ENCODE results near the gene DMXL1.

The DMXL1 gene

DNA sequence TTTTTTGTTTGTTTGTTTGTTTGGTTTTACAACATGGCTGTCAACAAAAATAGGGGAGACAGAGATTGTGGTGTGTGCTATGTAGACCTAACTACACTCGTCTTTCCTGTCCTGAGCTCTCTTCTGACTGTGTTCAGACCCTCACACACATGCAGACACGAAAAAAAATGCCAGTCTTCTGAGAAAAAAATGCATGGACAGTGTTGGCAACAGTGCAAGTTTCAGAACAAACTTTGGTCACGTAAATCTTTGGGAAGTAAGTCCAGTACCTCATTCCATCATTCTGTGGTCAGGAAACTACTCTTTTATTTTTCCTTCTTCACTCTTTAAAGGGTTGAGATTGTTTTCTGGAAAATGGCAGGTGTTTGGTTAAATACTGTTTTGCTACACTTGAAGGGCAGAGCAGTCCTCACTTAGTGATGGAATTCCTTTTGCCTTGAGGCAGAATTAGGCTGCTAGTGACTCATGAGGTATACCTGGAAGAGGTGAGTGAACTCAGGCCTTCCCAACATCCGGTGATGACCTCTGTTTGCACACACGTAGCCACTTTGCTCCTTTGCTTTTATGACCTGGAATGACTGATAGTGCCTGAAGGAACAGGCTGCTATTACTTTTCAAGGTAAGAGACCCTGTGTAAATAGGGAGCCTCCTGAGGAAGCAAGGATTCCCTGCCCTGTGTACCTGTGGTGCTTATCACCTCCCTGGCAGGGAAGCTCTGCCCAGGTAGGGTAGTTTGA, 203.3 kb downstream of the DMXL1 start:
- peaks cover 15 to 17% of the 10 kb centered on the region in 2 donors for H3K4me1 ChIP-seq (ENCODE audit: control insufficient read depth in 2 of 2, insufficient read depth in 2 of 2, low read length in 2 of 2)
- H3K9me3 ChIP-seq (ENCODE audit: control insufficient read depth in 2 of 2, low read length in 2 of 2): no peaks in the 10 kb centered on the region
- H3K27me3 ChIP-seq (ENCODE audit: control insufficient read depth in 2 of 2, insufficient read depth in 2 of 2, low read length in 2 of 2): no peaks in the 10 kb centered on the region
- no peaks in the 10 kb centered on the region for H3K36me3 ChIP-seq (ENCODE audit: control insufficient read depth in 2 of 2, insufficient read depth in 2 of 2, low read length in 2 of 2)
- peak overlapping the region; percentile 18 to 46 for H3K27ac ChIP-seq (ENCODE audit: low read depth in 2 of 2, low read length in 2 of 2)
- peak overlapping the region in 1 of 2 donors; percentile 35 for H3K4me3 ChIP-seq (ENCODE audit: low read length in 2 of 2)
- no peak overlapping the region for H3K9ac ChIP-seq (ENCODE audit: low read depth in 1 of 2, low read length in 2 of 2)

GRCh38 chr5:119274767-119275130, 203.9 kb downstream of the DMXL1 start:
- Histone ChIP-seq H3K27ac (ENCODE audit: low read depth in 2 of 2, low read length in 2 of 2) (peak overlapping the region; percentile 46 to 56), H3K4me3 (ENCODE audit: low read length in 2 of 2) (no peak overlapping the region)

GRCh38 chr5:119275146-119275545, 204.3 kb downstream of the DMXL1 start:
- H3K9ac ChIP-seq (ENCODE audit: low read depth in 1 of 2, low read length in 2 of 2): no peak overlapping the region
- H3K27ac ChIP-seq (ENCODE audit: low read depth in 2 of 2, low read length in 2 of 2): peak overlapping the region; percentile 46 to 56
- H3K4me1 ChIP-seq (ENCODE audit: control insufficient read depth in 2 of 2, insufficient read depth in 2 of 2, low read length in 2 of 2): peaks cover 13% of the 10 kb centered on the region in 2 donors

More at GRCh38 chr5:119274767-119275130, 203.9 kb downstream of the DMXL1 start:
- Histone ChIP-seq H3K9ac (ENCODE audit: low read depth in 1 of 2, low read length in 2 of 2) (no peak overlapping the region), H3K4me1 (ENCODE audit: control insufficient read depth in 2 of 2, insufficient read depth in 2 of 2, low read length in 2 of 2) (peaks cover 13% of the 10 kb centered on the region in 2 donors), H3K36me3 (ENCODE audit: control insufficient read depth in 2 of 2, insufficient read depth in 2 of 2, low read length in 2 of 2) (no peaks in the 10 kb centered on the region), H3K9me3 (ENCODE audit: control insufficient read depth in 2 of 2, low read length in 2 of 2) (no peaks in the 10 kb centered on the region), H3K27me3 (ENCODE audit: control insufficient read depth in 2 of 2, insufficient read depth in 2 of 2, low read length in 2 of 2) (no peaks in the 10 kb centered on the region)

GRCh38 chr5:119275601-119276173, 204.8 kb downstream of the DMXL1 start:
- H3K9me3 ChIP-seq (ENCODE audit: control insufficient read depth in 2 of 2, low read length in 2 of 2): no peaks in the 10 kb centered on the region
- H3K4me3 ChIP-seq (ENCODE audit: low read length in 2 of 2): no peak overlapping the region
- peaks cover 13% of the 10 kb centered on the region in 2 donors for H3K4me1 ChIP-seq (ENCODE audit: control insufficient read depth in 2 of 2, insufficient read depth in 2 of 2, low read length in 2 of 2)
- peak overlapping the region; percentile 46 to 56 for H3K27ac ChIP-seq (ENCODE audit: low read depth in 2 of 2, low read length in 2 of 2)
- H3K9ac ChIP-seq (ENCODE audit: low read depth in 1 of 2, low read length in 2 of 2): no peak overlapping the region
- H3K27me3 ChIP-seq (ENCODE audit: control insufficient read depth in 2 of 2, insufficient read depth in 2 of 2, low read length in 2 of 2): no peaks in the 10 kb centered on the region
- H3K36me3 ChIP-seq (ENCODE audit: control insufficient read depth in 2 of 2, insufficient read depth in 2 of 2, low read length in 2 of 2): no peaks in the 10 kb centered on the region

More at GRCh38 chr5:119275146-119275545, 204.3 kb downstream of the DMXL1 start:
- no peaks in the 10 kb centered on the region for H3K9me3 ChIP-seq (ENCODE audit: control insufficient read depth in 2 of 2, low read length in 2 of 2)
- no peaks in the 10 kb centered on the region for H3K27me3 ChIP-seq (ENCODE audit: control insufficient read depth in 2 of 2, insufficient read depth in 2 of 2, low read length in 2 of 2)
- no peaks in the 10 kb centered on the region for H3K36me3 ChIP-seq (ENCODE audit: control insufficient read depth in 2 of 2, insufficient read depth in 2 of 2, low read length in 2 of 2)
- H3K4me3 ChIP-seq (ENCODE audit: low read length in 2 of 2): no peak overlapping the region

DNA sequence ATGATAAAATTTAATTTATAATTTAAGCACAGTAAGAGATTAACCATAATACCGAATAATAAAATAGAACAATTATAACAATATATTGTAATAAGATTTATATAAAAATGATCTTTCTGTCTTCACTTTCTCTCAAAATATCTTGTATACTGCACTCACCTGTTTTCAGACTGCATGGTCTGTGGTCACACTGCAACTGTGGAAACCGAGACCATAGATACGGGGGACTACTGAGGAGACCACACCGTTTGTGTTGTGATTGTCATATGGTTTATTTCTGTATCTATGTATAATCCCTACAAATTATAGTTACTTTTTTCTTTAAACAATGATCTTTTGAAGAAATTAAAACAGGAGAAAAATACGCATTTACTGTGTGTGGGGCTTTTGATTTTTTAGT, 206.1 kb downstream of the DMXL1 start:
- H3K4me1 ChIP-seq (ENCODE audit: control insufficient read depth in 2 of 2, insufficient read depth in 2 of 2, low read length in 2 of 2): peaks cover 13% of the 10 kb centered on the region in 2 donors
- H3K36me3 ChIP-seq (ENCODE audit: control insufficient read depth in 2 of 2, insufficient read depth in 2 of 2, low read length in 2 of 2): no peaks in the 10 kb centered on the region
- H3K9me3 ChIP-seq (ENCODE audit: control insufficient read depth in 2 of 2, low read length in 2 of 2): no peaks in the 10 kb centered on the region
- no peak overlapping the region for H3K27ac ChIP-seq (ENCODE audit: low read depth in 2 of 2, low read length in 2 of 2)
- H3K9ac ChIP-seq (ENCODE audit: low read depth in 1 of 2, low read length in 2 of 2): no peak overlapping the region
- no peak overlapping the region for H3K4me3 ChIP-seq (ENCODE audit: low read length in 2 of 2)
- H3K27me3 ChIP-seq (ENCODE audit: control insufficient read depth in 2 of 2, insufficient read depth in 2 of 2, low read length in 2 of 2): no peaks in the 10 kb centered on the region

DNA sequence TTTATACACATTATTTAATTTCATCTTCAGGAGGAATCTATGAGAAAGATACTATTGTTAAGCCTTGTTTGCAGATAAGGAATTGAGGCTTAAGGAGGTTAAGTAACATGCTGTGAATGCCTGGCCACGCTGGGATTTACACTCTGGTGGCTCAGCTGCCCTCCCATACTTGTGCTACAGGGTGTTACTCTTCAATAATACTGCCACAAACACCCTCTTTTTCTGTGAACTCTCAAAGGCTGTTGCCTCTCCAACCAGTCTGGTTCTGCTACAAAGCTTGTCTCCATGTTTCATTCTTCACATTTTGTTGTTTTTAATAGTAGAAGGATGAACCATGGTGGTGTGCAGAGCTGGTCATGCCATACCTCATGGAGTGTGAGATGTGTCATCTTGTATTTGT, 208.2 kb downstream of the DMXL1 start:
- no peaks in the 10 kb centered on the region for H3K36me3 ChIP-seq (ENCODE audit: control insufficient read depth in 2 of 2, insufficient read depth in 2 of 2, low read length in 2 of 2)
- no peaks in the 10 kb centered on the region for H3K9me3 ChIP-seq (ENCODE audit: control insufficient read depth in 2 of 2, low read length in 2 of 2)
- no peak overlapping the region for H3K4me3 ChIP-seq (ENCODE audit: low read length in 2 of 2)
- H3K4me1 ChIP-seq (ENCODE audit: control insufficient read depth in 2 of 2, insufficient read depth in 2 of 2, low read length in 2 of 2): peaks cover 6 to 7% of the 10 kb centered on the region in 2 donors
- H3K27ac ChIP-seq (ENCODE audit: low read depth in 2 of 2, low read length in 2 of 2): no peak overlapping the region
- no peaks in the 10 kb centered on the region for H3K27me3 ChIP-seq (ENCODE audit: control insufficient read depth in 2 of 2, insufficient read depth in 2 of 2, low read length in 2 of 2)
- no peak overlapping the region for H3K9ac ChIP-seq (ENCODE audit: low read depth in 1 of 2, low read length in 2 of 2)

DNA sequence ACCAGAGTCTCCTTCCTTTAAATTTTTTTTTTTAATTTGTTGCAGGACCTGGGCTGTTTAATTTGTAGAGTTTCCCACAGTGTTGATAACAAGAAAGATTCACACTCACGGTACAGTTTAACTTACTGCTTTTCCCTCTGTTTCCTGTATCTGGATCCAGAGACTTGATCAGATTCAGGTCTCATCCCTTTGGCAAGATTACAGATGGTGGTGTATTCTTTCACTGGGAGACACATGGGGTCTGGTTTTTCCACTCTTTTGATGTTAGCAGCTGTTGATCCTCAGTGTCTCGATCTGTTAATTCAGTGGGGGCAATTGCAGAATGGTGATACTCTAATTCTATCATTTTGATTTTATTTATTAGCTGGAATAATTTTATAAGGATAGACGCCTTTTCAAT, 209.5 kb downstream of the DMXL1 start:
- no peak overlapping the region for H3K9ac ChIP-seq (ENCODE audit: low read depth in 1 of 2, low read length in 2 of 2)
- H3K36me3 ChIP-seq (ENCODE audit: control insufficient read depth in 2 of 2, insufficient read depth in 2 of 2, low read length in 2 of 2): no peaks in the 10 kb centered on the region
- no peaks in the 10 kb centered on the region for H3K9me3 ChIP-seq (ENCODE audit: control insufficient read depth in 2 of 2, low read length in 2 of 2)
- no peaks in the 10 kb centered on the region for H3K27me3 ChIP-seq (ENCODE audit: control insufficient read depth in 2 of 2, insufficient read depth in 2 of 2, low read length in 2 of 2)
- no peak overlapping the region for H3K4me3 ChIP-seq (ENCODE audit: low read length in 2 of 2)
- no peak overlapping the region for H3K27ac ChIP-seq (ENCODE audit: low read depth in 2 of 2, low read length in 2 of 2)
- peaks cover 0 to 3% of the 10 kb centered on the region in 2 donors for H3K4me1 ChIP-seq (ENCODE audit: control insufficient read depth in 2 of 2, insufficient read depth in 2 of 2, low read length in 2 of 2)

DNA sequence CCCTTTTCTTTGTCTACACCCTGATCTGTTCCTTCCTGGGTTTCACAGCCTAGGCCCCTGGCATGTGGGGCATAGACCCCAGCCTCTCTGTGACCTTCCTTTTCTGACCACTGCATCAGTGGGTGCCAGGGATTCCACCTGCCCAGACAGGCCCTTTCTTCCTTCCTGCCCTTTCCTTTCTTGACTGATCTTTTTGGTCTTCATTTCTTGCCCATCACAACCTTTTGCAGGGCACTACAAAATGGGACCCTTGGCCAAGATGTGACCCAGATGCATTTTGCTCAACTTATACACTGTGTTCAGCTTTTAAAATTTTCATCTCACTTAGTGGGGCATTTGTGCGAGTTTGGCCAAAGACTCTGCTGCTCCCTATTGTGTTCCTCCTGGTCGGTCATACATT, 211.7 kb downstream of the DMXL1 start:
- no peak overlapping the region for H3K27ac ChIP-seq (ENCODE audit: low read depth in 2 of 2, low read length in 2 of 2)
- H3K27me3 ChIP-seq (ENCODE audit: control insufficient read depth in 2 of 2, insufficient read depth in 2 of 2, low read length in 2 of 2): no peaks in the 10 kb centered on the region
- H3K36me3 ChIP-seq (ENCODE audit: control insufficient read depth in 2 of 2, insufficient read depth in 2 of 2, low read length in 2 of 2): no peaks in the 10 kb centered on the region
- H3K4me1 ChIP-seq (ENCODE audit: control insufficient read depth in 2 of 2, insufficient read depth in 2 of 2, low read length in 2 of 2): peaks cover 0 to under 1% of the 10 kb centered on the region in 2 donors
- no peak overlapping the region for H3K9ac ChIP-seq (ENCODE audit: low read depth in 1 of 2, low read length in 2 of 2)
- no peaks in the 10 kb centered on the region for H3K9me3 ChIP-seq (ENCODE audit: control insufficient read depth in 2 of 2, low read length in 2 of 2)
- no peak overlapping the region for H3K4me3 ChIP-seq (ENCODE audit: low read length in 2 of 2)

GRCh38 chr5:119284031-119284430, 213.1 kb downstream of the DMXL1 start:
- Histone ChIP-seq H3K9me3 (ENCODE audit: control insufficient read depth in 2 of 2, low read length in 2 of 2) (no peaks in the 10 kb centered on the region), H3K36me3 (ENCODE audit: control insufficient read depth in 2 of 2, insufficient read depth in 2 of 2, low read length in 2 of 2) (no peaks in the 10 kb centered on the region), H3K9ac (ENCODE audit: low read depth in 1 of 2, low read length in 2 of 2) (no peak overlapping the region), H3K4me1 (ENCODE audit: control insufficient read depth in 2 of 2, insufficient read depth in 2 of 2, low read length in 2 of 2) (peaks cover 0 to 7% of the 10 kb centered on the region in 2 donors), H3K4me3 (ENCODE audit: low read length in 2 of 2) (no peak overlapping the region), H3K27ac (ENCODE audit: low read depth in 2 of 2, low read length in 2 of 2) (no peak overlapping the region), H3K27me3 (ENCODE audit: control insufficient read depth in 2 of 2, insufficient read depth in 2 of 2, low read length in 2 of 2) (no peaks in the 10 kb centered on the region)

GRCh38 chr5:119285070-119285916, 214.4 kb downstream of the DMXL1 start:
- H3K4me3 ChIP-seq (ENCODE audit: low read length in 2 of 2): no peak overlapping the region
- no peak overlapping the region for H3K27ac ChIP-seq (ENCODE audit: low read depth in 2 of 2, low read length in 2 of 2)
- no peaks in the 10 kb centered on the region for H3K9me3 ChIP-seq (ENCODE audit: control insufficient read depth in 2 of 2, low read length in 2 of 2)
- H3K4me1 ChIP-seq (ENCODE audit: control insufficient read depth in 2 of 2, insufficient read depth in 2 of 2, low read length in 2 of 2): peaks cover 3 to 10% of the 10 kb centered on the region in 2 donors
- no peaks in the 10 kb centered on the region for H3K27me3 ChIP-seq (ENCODE audit: control insufficient read depth in 2 of 2, insufficient read depth in 2 of 2, low read length in 2 of 2)
- no peaks in the 10 kb centered on the region for H3K36me3 ChIP-seq (ENCODE audit: control insufficient read depth in 2 of 2, insufficient read depth in 2 of 2, low read length in 2 of 2)
- H3K9ac ChIP-seq (ENCODE audit: low read depth in 1 of 2, low read length in 2 of 2): no peak overlapping the region

Data from mucosa of rectum (tissue), 2 donors.